ENCODE results near the gene RAB2B.
A peak's percentile ranks its signal among the peaks of the same experiment; 100 is the strongest.
"Not testable (repeated sequence)": the region's sequence is repeated elsewhere in the genome, so short reads cannot be mapped to it uniquely, and the experiment has no call there.

RAB2B gene

DNA sequence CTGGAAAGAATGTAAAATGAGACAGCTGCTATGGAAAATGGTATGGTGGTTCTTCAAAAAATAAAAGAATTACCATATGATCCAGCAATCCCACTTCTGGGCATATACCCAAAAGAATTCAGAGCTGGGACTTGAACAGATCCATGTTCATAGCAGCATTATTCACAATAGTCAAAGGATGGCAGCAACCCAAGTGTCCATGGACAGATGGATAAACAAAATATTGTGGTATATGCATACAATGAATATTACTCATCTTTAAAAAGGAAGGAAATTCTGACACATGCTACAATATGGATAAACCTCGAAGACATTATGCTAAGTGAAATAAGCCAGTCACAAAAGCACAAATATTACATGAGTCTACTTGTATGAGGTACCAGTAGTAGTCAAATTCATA lies 9.1 kb downstream of the RAB2B start:
- Histone ChIP-seq H3K4me3 (ENCODE audit: severe bottlenecking) (no peak overlapping the region), H3K27me3 (ENCODE audit: insufficient read depth, poor library complexity, severe bottlenecking) (no peaks in the 10 kb centered on the region), H3K36me3 (ENCODE audit: low read depth) (peaks cover 32% of the 10 kb centered on the region), H3K9me3 (ENCODE audit: severe bottlenecking) (no peaks in the 10 kb centered on the region), H3K27ac (ENCODE audit: poor library complexity, severe bottlenecking) (no peak overlapping the region), H3K4me1 (ENCODE audit: insufficient read depth, poor library complexity, severe bottlenecking) (no peaks in the 10 kb centered on the region)
- no peak for TF ChIP-seq CTCF (IDR thresholded peaks at IDR 0.05; ENCODE audit: poor library complexity, severe bottlenecking)
- DNase-seq (ENCODE audit: low spot score) (no peak), ATAC-seq (ENCODE audit: low read depth) (no peak; the same call in 2 of the 3 replicates)

- TF ChIP-seq CTCF (IDR thresholded peaks at IDR 0.05; ENCODE audit: poor library complexity, severe bottlenecking) = peak; percentile 93
- H3K27ac ChIP-seq (ENCODE audit: poor library complexity, severe bottlenecking) = peak within 1 kb of the TSS; percentile 73
- no peaks in the 10 kb centered on the region for H3K9me3 ChIP-seq (ENCODE audit: severe bottlenecking)
- peaks cover 22% of the 10 kb centered on the region for H3K36me3 ChIP-seq (ENCODE audit: low read depth)
- ATAC-seq (ENCODE audit: low read depth) (peak; percentile 97), DNase-seq (ENCODE audit: low spot score) (peak; percentile 100)
- no peaks in the 10 kb centered on the region for H3K27me3 ChIP-seq (ENCODE audit: insufficient read depth, poor library complexity, severe bottlenecking)
- peaks cover 16% of the 10 kb centered on the region for H3K4me1 ChIP-seq (ENCODE audit: insufficient read depth, poor library complexity, severe bottlenecking)
- H3K4me3 ChIP-seq (ENCODE audit: severe bottlenecking) = peak within 1 kb of the TSS; percentile 68
These were observed 20.7 kb downstream of the RAB2B start, which contains the start of gene CHD8 for GRCh38 chr14:21455912-21456667. TSS of gene CHD8 (minus strand) at chr14:21456123. CDS start at chr14:21431643, 24,480 bp downstream.

GRCh38 chr14:21455592-21455911 lies 21.2 kb downstream of the RAB2B start:
- H3K36me3 ChIP-seq (ENCODE audit: low read depth) = peaks cover 22% of the 10 kb centered on the region
- TF ChIP-seq CTCF (IDR thresholded peaks at IDR 0.05; ENCODE audit: poor library complexity, severe bottlenecking) = no peak
- H3K27me3 ChIP-seq (ENCODE audit: insufficient read depth, poor library complexity, severe bottlenecking) = no peaks in the 10 kb centered on the region
- H3K9me3 ChIP-seq (ENCODE audit: severe bottlenecking) = no peaks in the 10 kb centered on the region
- DNase-seq (ENCODE audit: low spot score) = peak; percentile 51
- H3K4me3 ChIP-seq (ENCODE audit: severe bottlenecking) = peak overlapping the region; percentile 68
- H3K27ac ChIP-seq (ENCODE audit: poor library complexity, severe bottlenecking) = peak overlapping the region; percentile 73
- peak; percentile 32 for ATAC-seq (ENCODE audit: low read depth)
- peaks cover 21% of the 10 kb centered on the region for H3K4me1 ChIP-seq (ENCODE audit: insufficient read depth, poor library complexity, severe bottlenecking)

GRCh38 chr14:21454843-21455544 lies 21.8 kb downstream of the RAB2B start:
- H3K36me3 ChIP-seq (ENCODE audit: low read depth) = peaks cover 26% of the 10 kb centered on the region
- TF ChIP-seq CTCF (IDR thresholded peaks at IDR 0.05; ENCODE audit: poor library complexity, severe bottlenecking) = no peak
- ATAC-seq (ENCODE audit: low read depth) = no peak
- peak overlapping the region; percentile 68 for H3K4me3 ChIP-seq (ENCODE audit: severe bottlenecking)
- H3K27me3 ChIP-seq (ENCODE audit: insufficient read depth, poor library complexity, severe bottlenecking) = no peaks in the 10 kb centered on the region
- peaks cover 27% of the 10 kb centered on the region for H3K4me1 ChIP-seq (ENCODE audit: insufficient read depth, poor library complexity, severe bottlenecking)
- peak overlapping the region; percentile 73 for H3K27ac ChIP-seq (ENCODE audit: poor library complexity, severe bottlenecking)
- no peak for DNase-seq (ENCODE audit: low spot score)
- no peaks in the 10 kb centered on the region for H3K9me3 ChIP-seq (ENCODE audit: severe bottlenecking)

GRCh38 chr14:21449899-21450216 lies 26.9 kb downstream of the RAB2B start:
- Histone ChIP-seq H3K4me1 (ENCODE audit: insufficient read depth, poor library complexity, severe bottlenecking) (peaks cover 30% of the 10 kb centered on the region), H3K36me3 (ENCODE audit: low read depth) (peaks cover 33% of the 10 kb centered on the region), H3K27me3 (ENCODE audit: insufficient read depth, poor library complexity, severe bottlenecking) (no peaks in the 10 kb centered on the region), H3K9me3 (ENCODE audit: severe bottlenecking) (no peaks in the 10 kb centered on the region), H3K27ac (ENCODE audit: poor library complexity, severe bottlenecking) (no peak overlapping the region), H3K4me3 (ENCODE audit: severe bottlenecking) (no peak overlapping the region)
- ATAC-seq (ENCODE audit: low read depth) (no peak), DNase-seq (ENCODE audit: low spot score) (no peak)
- TF ChIP-seq CTCF (IDR thresholded peaks at IDR 0.05; ENCODE audit: poor library complexity, severe bottlenecking) = no peak

GRCh38 chr14:21442657-21443056 lies 34.1 kb downstream of the RAB2B start:
- not testable (repeated sequence) for H3K27ac ChIP-seq (ENCODE audit: poor library complexity, severe bottlenecking); H3K27me3 ChIP-seq (ENCODE audit: insufficient read depth, poor library complexity, severe bottlenecking); ATAC-seq (ENCODE audit: low read depth); H3K4me3 ChIP-seq (ENCODE audit: severe bottlenecking); H3K9me3 ChIP-seq (ENCODE audit: severe bottlenecking); H3K36me3 ChIP-seq (ENCODE audit: low read depth); DNase-seq (ENCODE audit: low spot score); H3K4me1 ChIP-seq (ENCODE audit: insufficient read depth, poor library complexity, severe bottlenecking)

All from RWPE2 (cell line).